Amniotic stem cell (primary cell): ENCODE data around the gene VSIR.

Source experiments
- DNase-seq: peaks from one replicate; lab custom pipeline; 2025; lab: John Stamatoyannopoulos, UW

The VSIR gene

GRCh38 chr10:71773221-71773971, at the start of gene VSIR:
TSS of gene VSIR (minus strand) at chr10:71773520. CDS start at chr10:71773439, 81 bp downstream.
- peak; percentile 34 for DNase-seq

- no peak for DNase-seq
Measured at GRCh38 chr10:71821909-71822763, 48.8 kb upstream of the VSIR start.

GRCh38 chr10:71820966-71821365, 47.6 kb upstream of the VSIR start:
- DNase-seq: no peak

- DNase-seq: no peak
Measured at GRCh38 chr10:71819985-71820384, 46.7 kb upstream of the VSIR start.

DNA sequence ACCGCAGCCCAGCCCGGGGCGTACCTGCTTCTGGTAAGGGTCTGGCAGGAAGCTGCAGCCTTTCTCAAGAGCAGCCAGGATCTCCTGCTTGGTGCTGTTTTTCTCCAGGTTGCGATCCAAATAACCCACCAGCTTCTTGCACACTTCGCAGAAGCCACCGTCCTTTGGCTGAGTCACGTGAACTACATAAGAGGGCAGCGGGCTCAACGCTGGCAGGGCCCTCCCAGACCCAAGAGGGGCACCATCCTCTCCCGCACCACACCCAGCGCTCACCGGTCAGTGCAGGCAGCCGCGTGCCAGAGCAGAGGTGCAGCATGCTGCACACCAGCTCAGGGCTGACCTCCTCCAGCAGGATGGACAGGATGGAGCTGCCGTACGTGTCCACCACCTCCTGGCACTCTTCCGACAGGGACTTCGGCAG, 46.1 kb upstream of the VSIR start:
- DNase-seq: no peak

- no peak for DNase-seq
Measured at GRCh38 chr10:71818674-71819260, 45.4 kb upstream of the VSIR start.

GRCh38 chr10:71817831-71818655, 44.7 kb upstream of the VSIR start:
- no peak for DNase-seq

GRCh38 chr10:71816936-71817618, 43.8 kb upstream of the VSIR start:
- no peak for DNase-seq

DNA sequence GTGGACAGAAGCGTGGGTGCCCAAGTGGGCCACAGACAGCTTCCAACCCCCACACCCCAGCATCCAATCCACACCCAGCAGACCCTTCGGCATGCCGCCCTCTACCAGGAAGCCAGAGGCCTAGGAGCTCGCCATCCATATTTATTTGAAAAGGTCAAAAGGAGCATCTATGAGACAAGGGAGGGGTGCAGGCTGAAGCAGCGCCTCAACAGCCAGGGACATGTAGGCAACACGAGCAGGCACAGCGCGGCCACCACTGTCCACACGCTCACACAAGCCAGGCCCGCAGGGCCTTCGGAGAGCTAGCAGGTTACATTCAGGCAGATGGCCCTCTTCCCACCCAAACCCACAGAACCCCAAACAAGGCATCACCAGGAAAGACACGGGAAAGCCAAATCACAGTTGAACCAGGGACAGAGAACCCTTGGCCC, 43.1 kb upstream of the VSIR start:
- no peak for DNase-seq

- DNase-seq: no peak
Measured at GRCh38 chr10:71815515-71816130, 42.3 kb upstream of the VSIR start.

GRCh38 chr10:71814922-71815411, 41.6 kb upstream of the VSIR start:
- DNase-seq: no peak

DNA sequence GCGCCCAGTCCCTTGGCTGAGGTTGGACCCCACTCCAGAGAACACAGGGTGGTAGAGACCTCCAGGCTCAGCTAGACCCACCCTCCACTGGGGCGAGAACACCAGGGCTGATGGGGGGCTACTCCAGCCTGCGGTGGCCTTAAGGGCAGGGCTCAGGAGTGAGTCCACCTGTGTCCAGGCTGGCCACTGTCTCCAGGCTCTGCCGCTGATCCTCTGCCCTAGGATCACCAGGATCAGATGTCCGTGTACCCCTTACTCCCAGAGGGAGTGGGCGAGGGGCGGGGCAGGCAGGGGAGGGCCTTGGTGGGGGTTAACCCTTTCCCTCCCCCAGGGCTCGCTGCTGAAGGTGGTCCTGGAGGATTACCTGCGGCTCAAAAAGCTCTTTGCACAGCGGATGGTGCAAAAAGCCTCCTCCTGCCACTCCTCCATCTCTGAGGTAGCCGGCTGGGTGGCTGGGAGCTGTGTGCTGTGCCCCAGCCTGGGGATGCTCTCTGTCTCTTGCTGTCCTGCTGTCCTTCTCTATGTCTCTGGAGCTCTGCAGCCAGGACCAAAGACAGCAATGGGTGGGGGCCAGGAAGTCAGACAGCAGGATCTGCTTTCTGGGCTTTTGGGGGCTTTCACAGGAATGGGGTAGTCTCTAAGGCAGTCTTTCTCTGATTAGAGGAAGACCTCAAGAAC, 39.7 kb upstream of the VSIR start:
- no peak for DNase-seq

DNA sequence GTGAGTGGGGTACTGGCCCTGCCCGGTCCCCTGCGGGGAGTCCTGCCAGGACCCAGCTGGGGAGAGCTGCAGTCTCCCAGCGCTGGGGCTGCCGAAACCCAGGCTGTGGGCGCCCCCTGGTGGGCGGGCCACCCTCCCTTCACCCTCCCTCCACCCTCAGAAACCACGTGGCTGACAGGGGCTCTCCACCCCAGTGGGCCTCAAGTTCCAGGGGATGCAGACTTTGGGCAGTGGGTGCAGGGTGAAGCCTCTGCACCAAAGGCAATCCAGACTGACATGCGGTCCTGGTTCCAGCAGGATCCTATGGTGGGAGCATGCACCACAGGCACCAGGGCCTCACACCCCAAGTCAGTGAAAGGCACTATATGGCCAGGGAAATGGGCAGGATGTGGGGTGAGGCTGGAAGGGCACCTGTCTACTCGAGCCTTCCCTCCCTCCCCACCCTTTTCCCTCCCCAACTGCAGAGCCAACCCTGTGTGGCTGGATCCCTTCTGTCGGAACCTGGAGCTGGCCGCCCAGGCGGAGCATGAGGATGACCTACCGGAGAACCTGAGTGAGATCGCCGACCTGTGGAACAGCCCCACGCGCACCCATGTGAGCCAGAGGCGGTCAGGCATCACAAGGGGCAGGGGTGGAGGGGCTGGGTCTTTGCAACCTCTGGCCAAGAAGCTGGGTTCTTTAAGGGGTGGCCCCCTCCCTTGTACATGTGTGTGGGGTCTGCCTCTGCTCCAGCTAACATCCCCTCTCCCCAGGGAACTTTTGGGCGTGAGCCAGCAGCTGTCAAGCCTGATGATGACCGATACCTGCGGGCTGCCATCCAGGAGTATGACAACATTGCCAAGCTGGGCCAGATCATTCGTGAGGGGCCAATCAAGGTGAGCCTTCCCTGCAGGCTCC, 38.9 kb upstream of the VSIR start:
- no peak for DNase-seq

GRCh38 chr10:71811351-71811750, 38.0 kb upstream of the VSIR start:
- no peak for DNase-seq

GRCh38 chr10:71810048-71810750, 36.9 kb upstream of the VSIR start:
- no peak for DNase-seq

GRCh38 chr10:71809628-71810027, 36.3 kb upstream of the VSIR start:
- DNase-seq: no peak

DNA sequence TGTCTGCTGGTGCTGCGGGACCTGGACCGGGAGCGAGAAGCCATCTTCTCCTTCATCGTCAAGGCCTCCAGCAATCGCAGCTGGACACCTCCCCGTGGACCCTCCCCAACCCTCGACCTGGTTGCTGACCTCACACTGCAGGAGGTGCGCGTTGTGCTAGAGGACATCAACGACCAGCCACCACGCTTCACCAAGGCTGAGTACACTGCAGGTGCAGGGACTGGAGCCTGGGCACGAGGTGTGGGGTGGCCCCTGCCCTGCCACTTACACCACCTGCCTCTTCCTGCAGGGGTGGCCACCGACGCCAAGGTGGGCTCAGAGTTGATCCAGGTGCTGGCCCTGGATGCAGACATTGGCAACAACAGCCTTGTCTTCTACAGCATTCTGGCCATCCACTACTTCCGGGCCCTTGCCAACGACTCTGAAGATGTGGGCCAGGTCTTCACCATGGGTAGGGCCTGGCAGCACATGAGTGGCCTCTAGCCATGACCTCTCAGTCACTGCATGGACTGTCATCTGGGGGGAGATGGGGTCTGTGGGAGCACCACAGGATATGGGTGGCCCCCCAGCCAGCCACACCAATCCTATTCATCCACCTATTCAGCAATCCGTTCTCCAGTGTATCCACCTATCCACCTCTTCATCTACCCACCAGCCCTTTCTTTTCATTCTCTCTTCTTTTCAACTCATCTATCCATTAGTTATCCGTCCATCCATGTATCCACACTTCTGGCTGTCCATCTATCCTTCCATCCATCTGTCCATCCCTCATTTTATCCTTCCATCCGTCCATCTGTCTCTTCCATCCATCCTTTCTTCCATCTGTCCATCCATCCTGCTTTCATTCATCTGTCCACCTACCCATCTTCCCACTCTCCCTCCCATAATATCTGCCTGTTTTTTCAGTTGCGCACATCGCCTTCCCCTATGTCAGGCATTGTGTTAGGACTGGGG, 34.5 kb upstream of the VSIR start:
- no peak for DNase-seq
